Peyer's patch (tissue), 4 donors: ENCODE measurements around the gene FBN1. TPM values are rescaled to one million over a fixed set of nuclear protein-coding genes. Genes with fewer than 3 reads are reported as not detected.

ENCODE experiments used
- DNase-seq, 3 donors: peaks; one replicate each; pipeline ENCODE4 v3.0.0-alpha.2; 2017 to 2019
- H3K27ac ChIP-seq, 4 donors: fragments of 200-600 bp; sonication (generic); one replicate each; pipeline ENCODE4 v1.5.1; 2016 to 2019
- H3K27me3 ChIP-seq, 2 donors: fragments of 200-600 bp; sonication (generic); one replicate each; pipeline ENCODE4 v1.5.1; 2019
- H3K36me3 ChIP-seq, 3 donors: fragments of 200-600 bp; sonication (generic); one replicate each; pipeline ENCODE4 v1.5.1; 2016 to 2019
- H3K4me1 ChIP-seq, 4 donors: fragments of 200-600 bp; sonication (generic); one replicate each; pipeline ENCODE4 v1.5.1; 2016 to 2019
- H3K4me3 ChIP-seq, 4 donors: fragments of 200-600 bp; sonication (generic); 1 replicate in 3 of 4; 2 replicates in 1 of 4; pipeline ENCODE4 v1.5.1; 2016 to 2019; ENCODE audit warnings: mild to moderate bottlenecking in 1 of 4
- H3K9me3 ChIP-seq, 4 donors: fragments of 200-600 bp; sonication (generic); one replicate each; pipeline ENCODE4 v1.5.1; 2016 to 2019; ENCODE audit warnings: mild to moderate bottlenecking in 1 of 4
- CTCF ChIP-seq, 6 experiments: fragments of 450-650 bp in 4 of 6; fragments of 200-600 bp in 2 of 6; sonication (generic) in 1 of 6; IDR thresholded peaks; one replicate each; pipeline ENCODE4 v1.5.1; 2017 to 2019; ENCODE audit warnings: antibody characterized with exemption in 6 of 6, mild to moderate bottlenecking in 3 of 6, moderate library complexity in 1 of 6
- POLR2A ChIP-seq, 2 donors: fragments of 450-650 bp; IDR thresholded peaks; one replicate each; pipeline ENCODE4 v1.5.1; 2017; ENCODE audit warnings: antibody characterized with exemption in 2 of 2, mild to moderate bottlenecking in 2 of 2, moderate library complexity in 2 of 2
- total RNA-seq, 4 donors: library from RNA; depleted of rRNA; stranded (reverse); fragments of >200 nt; gene quantifications; one replicate each; pipeline ENCODE4 v1.1.0, GENCODE V29; 2016

FBN1 gene
- total RNA-seq, 4 donors from 2014 or later, result 21.4 to 257 (median 60.9) TPM

DNA sequence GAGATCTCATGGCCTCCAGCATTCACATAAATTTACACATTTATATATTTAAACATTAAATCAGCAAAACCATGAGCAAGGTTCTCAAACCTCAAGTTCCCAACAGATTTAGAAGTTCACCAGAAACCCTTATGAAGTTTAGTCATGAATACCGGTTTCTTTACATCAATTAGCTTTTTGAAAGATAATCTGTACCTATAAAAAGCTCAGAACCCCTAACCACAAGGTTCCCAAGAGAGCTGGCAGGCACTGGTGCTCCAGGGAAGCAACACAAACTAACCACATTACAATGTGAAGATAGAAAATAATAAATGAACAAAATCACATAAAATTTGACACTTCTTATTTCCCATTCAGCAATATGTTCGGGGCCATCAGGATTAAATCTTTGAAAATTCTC is 150.9 kb downstream of the FBN1 start:
- DNase-seq, result no peak
- TF ChIP-seq POLR2A (IDR thresholded peaks at IDR 0.05), result no peak
- TF ChIP-seq CTCF (IDR thresholded peaks at IDR 0.05), result no peak
- no peak overlapping the region for H3K27ac ChIP-seq
- H3K4me1 ChIP-seq, result no peaks in the 10 kb centered on the region
- no peaks in the 10 kb centered on the region for H3K9me3 ChIP-seq
- peaks cover 0 to 11% (median 0%) of the 10 kb centered on the region in 3 donors for H3K36me3 ChIP-seq
- no peaks in the 10 kb centered on the region for H3K27me3 ChIP-seq
- H3K4me3 ChIP-seq, result no peak overlapping the region

- no peak for DNase-seq
- H3K27me3 ChIP-seq, result no peaks in the 10 kb centered on the region
- no peak overlapping the region for H3K4me3 ChIP-seq
- H3K36me3 ChIP-seq, result peaks cover 0 to 13% (median 0%) of the 10 kb centered on the region in 3 donors
- H3K4me1 ChIP-seq, result no peaks in the 10 kb centered on the region
- no peak overlapping the region for H3K27ac ChIP-seq
- H3K9me3 ChIP-seq, result no peaks in the 10 kb centered on the region
- TF ChIP-seq CTCF (IDR thresholded peaks at IDR 0.05) (no peak), POLR2A (IDR thresholded peaks at IDR 0.05) (no peak)
Measured at GRCh38 chr15:48493763-48494225, 151.7 kb downstream of the FBN1 start.

GRCh38 chr15:48493084-48493762 is 152.3 kb downstream of the FBN1 start:
- no peaks in the 10 kb centered on the region for H3K4me1 ChIP-seq

GRCh38 chr15:48486228-48486627 is 159.3 kb downstream of the FBN1 start:
- Histone ChIP-seq H3K27me3 (no peaks in the 10 kb centered on the region), H3K4me3 (no peak overlapping the region), H3K36me3 (peaks cover 0 to 19% (median 0%) of the 10 kb centered on the region in 3 donors), H3K9me3 (no peaks in the 10 kb centered on the region), H3K4me1 (no peaks in the 10 kb centered on the region), H3K27ac (no peak overlapping the region)
- DNase-seq, result no peak
- TF ChIP-seq POLR2A (IDR thresholded peaks at IDR 0.05) (no peak), CTCF (IDR thresholded peaks at IDR 0.05) (no peak)

More at GRCh38 chr15:48493084-48493762, 152.3 kb downstream of the FBN1 start:
- TF ChIP-seq POLR2A (IDR thresholded peaks at IDR 0.05), result no peak
- no peak for TF ChIP-seq CTCF (IDR thresholded peaks at IDR 0.05)
- Histone ChIP-seq H3K4me3 (no peak overlapping the region), H3K9me3 (no peaks in the 10 kb centered on the region), H3K27me3 (no peaks in the 10 kb centered on the region), H3K36me3 (peaks cover 0 to 14% (median 0%) of the 10 kb centered on the region in 3 donors), H3K27ac (peak overlapping the region in 1 of 4 donors; percentile 15)
- DNase-seq, result no peak

- no peaks in the 10 kb centered on the region for H3K27me3 ChIP-seq
- H3K4me3 ChIP-seq, result no peak overlapping the region
- DNase-seq, result no peak
- no peaks in the 10 kb centered on the region for H3K9me3 ChIP-seq
- peaks cover 0 to under 1% (median 0%) of the 10 kb centered on the region in 3 donors for H3K36me3 ChIP-seq
- no peaks in the 10 kb centered on the region for H3K4me1 ChIP-seq
- H3K27ac ChIP-seq, result no peak overlapping the region
- TF ChIP-seq CTCF (IDR thresholded peaks at IDR 0.05) (no peak), POLR2A (IDR thresholded peaks at IDR 0.05) (no peak)
Measured at GRCh38 chr15:48481802-48482201, 163.7 kb downstream of the FBN1 start.
